Urothelium cell line (cell line): Measurements from ENCODE around the gene KAZALD1.
A peak's percentile ranks its signal among the peaks of the same experiment; 100 is the strongest.
"Not testable (repeated sequence)": the region's sequence is repeated elsewhere in the genome, so short reads cannot be mapped to it uniquely, and the experiment has no call there.

ENCODE experiments used
- DNase-seq: peaks from one replicate; pipeline ENCODE4 v3.0.0; 2011; ENCODE audit warnings: low spot score, mixed read lengths
- FAIRE-seq: peaks from 2 replicates; lab custom pipeline; 2011; peaks lifted over from hg19 to GRCh38; lab: Jason Lieb, UNC

The KAZALD1 gene

GRCh38 chr10:101030496-101031127 is 31.2 kb upstream of the KAZALD1 start:
- FAIRE-seq (no peak), DNase-seq (no peak)

GRCh38 chr10:101031128-101031795 is 30.5 kb upstream of the KAZALD1 start, which contains the start of the genes PDZD7 and SFXN3:
PDZD7 (minus strand) TSS chr10:101031129; CDS start chr10:101030219, 910 bp downstream.
SFXN3 (plus strand) TSS chr10:101031234; CDS start chr10:101034695, 3,461 bp downstream.
- DNase-seq (peak; percentile 98), FAIRE-seq (peak; percentile 56)

- DNase-seq (peak; percentile 77), FAIRE-seq (peak; percentile 69)
These were observed 29.8 kb upstream of the KAZALD1 start for GRCh38 chr10:101031796-101032636.

- FAIRE-seq (no peak), DNase-seq (peak; percentile 83)
These were observed 29.1 kb upstream of the KAZALD1 start for GRCh38 chr10:101032637-101033224.

- no peak for FAIRE-seq
- no peak for DNase-seq
These were observed 28.5 kb upstream of the KAZALD1 start for GRCh38 chr10:101033276-101033675.

GRCh38 chr10:101034404-101034803 is 27.4 kb upstream of the KAZALD1 start:
- DNase-seq, FAIRE-seq: not testable (repeated sequence)

GRCh38 chr10:101035314-101035713 is 26.5 kb upstream of the KAZALD1 start:
- FAIRE-seq (no peak), DNase-seq (no peak)

GRCh38 chr10:101035916-101036702 is 25.7 kb upstream of the KAZALD1 start:
- FAIRE-seq (peak; percentile 37), DNase-seq (no peak)

GRCh38 chr10:101036726-101037125 is 25.1 kb upstream of the KAZALD1 start:
- no peak for FAIRE-seq

GRCh38 chr10:101038484-101038883 is 23.3 kb upstream of the KAZALD1 start:
- no peak for FAIRE-seq
- no peak for DNase-seq

More at GRCh38 chr10:101036726-101037125, 25.1 kb upstream of the KAZALD1 start:
- no peak for DNase-seq

- no peak for FAIRE-seq
- DNase-seq: no peak
These were observed 21.7 kb upstream of the KAZALD1 start for GRCh38 chr10:101040061-101040460.

- FAIRE-seq (no peak), DNase-seq (no peak)
These were observed 20.9 kb upstream of the KAZALD1 start for GRCh38 chr10:101040851-101041250.

- FAIRE-seq: no peak
- peak; percentile 78 for DNase-seq
These were observed 20.5 kb upstream of the KAZALD1 start for GRCh38 chr10:101041252-101041761.

- DNase-seq (no peak), FAIRE-seq (no peak)
These were observed 19.7 kb upstream of the KAZALD1 start for GRCh38 chr10:101042118-101042517.

- FAIRE-seq: no peak
- peak; percentile 93 for DNase-seq
These were observed 19.0 kb upstream of the KAZALD1 start for GRCh38 chr10:101042667-101043362.

GRCh38 chr10:101043363-101043707 is 18.5 kb upstream of the KAZALD1 start:
- no peak for DNase-seq
- FAIRE-seq: no peak

- FAIRE-seq (no peak), DNase-seq (no peak)
These were observed 17.7 kb upstream of the KAZALD1 start for GRCh38 chr10:101044117-101044516.

- no peak for FAIRE-seq
- DNase-seq: no peak
These were observed 15.2 kb upstream of the KAZALD1 start for GRCh38 chr10:101046332-101047238.
